GM19438 (cell line): ENCODE results near the gene NME3.
"Not testable (repeated sequence)": the region's sequence is repeated elsewhere in the genome, so short reads cannot be mapped to it uniquely, and the experiment has no call there.

ENCODE experiments used
- ATAC-seq: cut with Tn5 transposase; IDR thresholded peaks from one replicate; pipeline ENCODE4 v1.9.1; 2021; ENCODE audit warnings: low read depth; ENCODE audit not compliant: unreplicated experiment

Gene NME3

GRCh38 chr16:1754204-1754603, 17.1 kb downstream of the NME3 start:
- no peak for ATAC-seq

DNA sequence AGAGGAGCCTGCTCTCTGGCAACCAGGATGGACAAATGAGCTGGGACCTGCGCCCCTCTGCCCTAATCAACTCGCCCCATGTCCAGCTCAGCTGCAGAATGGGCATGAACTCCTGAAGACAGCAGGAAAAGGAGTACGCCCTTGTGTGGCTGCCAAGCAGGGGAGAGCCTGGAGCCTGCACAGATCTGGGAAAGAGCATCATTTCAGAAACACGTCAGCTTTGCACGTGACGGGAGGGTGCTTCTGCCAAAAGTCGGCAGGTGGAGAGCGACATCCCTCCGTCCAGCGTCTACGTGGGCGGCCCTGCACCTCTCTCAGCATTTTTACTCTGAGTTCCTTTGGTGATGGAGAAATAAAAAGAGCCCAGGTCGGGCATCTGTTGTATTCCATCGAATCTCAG, 18.5 kb downstream of the NME3 start:
- no peak for ATAC-seq

DNA sequence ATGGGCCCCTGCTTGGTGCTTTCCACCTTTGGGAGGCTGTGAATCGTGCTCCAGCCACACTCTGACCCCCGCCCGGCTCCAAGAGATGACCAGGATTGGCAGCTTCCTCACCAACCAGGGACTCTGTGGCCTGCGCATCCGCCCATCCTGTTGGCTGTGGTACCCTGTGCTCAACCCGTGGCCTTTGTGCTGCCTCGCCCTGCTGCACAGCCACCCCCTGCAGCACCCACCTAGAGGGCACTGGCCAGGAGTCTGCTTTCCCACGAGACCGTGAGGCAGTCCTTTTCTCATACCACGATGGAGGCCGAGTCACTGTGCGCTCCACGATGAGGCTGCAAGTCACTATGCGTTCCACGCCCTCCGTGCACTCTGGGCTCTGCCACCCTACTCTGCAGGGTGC, 19.4 kb downstream of the NME3 start:
- ATAC-seq: no peak

GRCh38 chr16:1749152-1750117, 21.9 kb downstream of the NME3 start:
- no peak for ATAC-seq

DNA sequence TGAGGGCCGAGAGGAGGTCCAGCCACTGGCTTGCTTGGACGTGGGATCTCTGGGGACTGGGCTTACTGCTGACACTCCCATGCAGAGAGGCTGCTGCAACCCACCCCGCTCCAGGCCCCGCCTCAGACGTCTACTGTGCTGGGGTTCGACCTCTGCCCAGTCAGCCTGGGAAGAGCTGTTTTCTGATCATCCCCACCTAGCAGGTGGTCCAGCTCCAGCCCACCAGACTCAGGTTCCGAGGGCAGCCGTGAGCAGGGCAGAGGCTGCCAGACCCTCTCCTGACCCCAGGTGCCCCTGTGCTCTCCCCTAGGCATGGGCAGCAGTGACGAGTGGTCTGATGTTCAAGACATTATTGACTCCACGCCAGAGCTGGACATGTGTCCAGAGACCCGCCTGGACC, 23.4 kb downstream of the NME3 start:
- ATAC-seq: no peak

DNA sequence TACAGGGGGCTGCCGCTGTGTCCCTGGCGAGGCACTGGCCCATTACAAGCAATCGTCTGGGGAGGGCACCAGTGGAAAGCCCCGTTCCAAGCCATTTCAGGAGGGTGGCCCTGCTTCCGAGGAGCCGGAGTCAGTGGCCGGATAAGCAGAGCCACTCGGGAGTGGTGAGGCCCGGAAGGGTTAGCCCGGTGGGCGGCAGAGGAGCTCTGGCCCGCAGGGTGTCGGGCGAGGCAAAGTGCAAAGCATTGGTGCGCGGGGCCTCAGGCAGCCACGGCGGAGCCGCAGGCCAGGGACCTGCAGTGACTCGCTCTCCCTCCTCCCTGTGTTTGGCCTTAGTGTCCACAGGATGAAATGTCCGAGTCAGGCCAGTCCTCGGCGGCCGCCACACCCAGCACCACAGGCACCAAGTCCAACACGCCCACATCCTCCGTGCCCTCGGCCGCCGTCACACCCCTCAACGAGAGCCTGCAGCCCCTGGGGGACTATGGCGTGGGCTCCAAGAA, 24.6 kb downstream of the NME3 start:
- ATAC-seq: no peak

DNA sequence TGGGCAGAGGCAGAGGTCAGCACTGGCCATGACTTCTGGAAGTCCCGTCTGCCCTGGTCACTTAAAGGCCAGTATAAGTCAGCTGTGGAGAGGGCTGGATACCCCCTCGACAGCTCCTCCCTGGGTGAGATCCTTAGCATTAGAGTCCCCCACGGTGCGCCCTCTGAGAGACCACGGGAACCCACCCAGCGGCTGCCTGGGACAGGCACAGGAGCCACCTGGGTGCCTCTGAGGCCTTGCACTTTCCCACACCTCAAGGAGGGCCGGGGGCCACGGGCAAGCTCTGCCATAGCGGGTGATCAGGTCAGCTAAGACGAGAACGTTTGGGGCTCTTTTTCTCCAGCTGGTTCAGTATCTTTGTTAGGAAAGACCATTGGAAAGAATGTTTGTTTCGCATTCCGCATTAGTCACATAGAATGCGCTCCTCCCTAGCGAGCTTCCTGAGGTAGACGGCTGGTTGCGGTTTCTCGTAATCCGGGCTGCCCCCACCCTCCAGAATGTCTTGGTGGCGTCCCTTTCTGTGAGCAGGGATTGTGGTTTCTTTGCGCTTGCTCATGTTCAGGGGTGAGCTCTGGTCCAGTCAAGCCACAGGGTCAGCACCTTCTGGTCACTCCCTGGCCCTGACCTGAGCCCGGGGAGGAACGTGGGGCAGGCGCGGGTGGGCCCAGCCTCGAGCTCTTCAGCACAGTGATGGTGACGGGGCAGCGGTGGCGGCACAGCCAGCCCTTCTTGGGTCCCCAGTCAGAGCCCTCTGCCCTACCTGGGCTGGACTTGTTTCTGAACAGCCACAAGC, 25.2 kb downstream of the NME3 start:
- ATAC-seq: no peak

DNA sequence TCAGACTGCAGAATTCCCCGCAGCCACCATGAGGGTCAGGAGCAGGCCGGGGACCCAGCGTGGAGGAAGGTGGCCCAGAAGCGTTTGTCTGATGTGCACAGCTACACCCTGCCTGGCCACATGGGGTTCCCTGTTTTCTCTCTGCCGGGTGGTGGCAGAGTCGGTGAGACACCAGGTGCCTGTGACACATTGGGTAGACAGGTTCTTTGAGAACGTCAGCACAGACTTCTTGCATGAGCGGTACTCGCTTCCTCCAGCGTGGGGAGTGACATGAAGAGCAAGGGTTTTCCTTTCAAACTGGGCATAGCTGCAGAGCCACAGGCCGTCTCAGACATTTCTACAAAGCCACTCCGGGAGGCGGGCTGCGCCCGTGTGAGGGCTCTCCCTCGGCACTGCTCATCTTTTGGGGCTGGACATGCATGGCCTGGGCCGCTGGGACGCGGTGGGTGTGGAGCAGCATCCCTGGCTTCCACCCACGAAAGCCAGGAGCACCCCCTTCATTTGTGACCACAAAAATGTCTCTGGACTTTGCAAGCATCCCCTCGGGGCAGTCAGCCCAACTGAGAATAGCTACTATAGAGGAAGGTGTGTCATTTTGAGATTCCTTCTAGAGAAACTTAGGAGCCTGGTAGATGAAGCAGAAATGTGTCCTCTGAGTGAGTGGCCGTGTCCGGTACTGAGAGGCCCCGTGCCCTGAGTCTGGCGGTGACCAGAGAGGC, 26.0 kb downstream of the NME3 start:
- ATAC-seq: no peak

- ATAC-seq: no peak
Observed at GRCh38 chr16:1744338-1744840, 27.0 kb downstream of the NME3 start.

GRCh38 chr16:1743376-1744337, 27.7 kb downstream of the NME3 start:
- ATAC-seq: no peak

GRCh38 chr16:1741553-1742165, 29.7 kb downstream of the NME3 start:
- no peak for ATAC-seq

DNA sequence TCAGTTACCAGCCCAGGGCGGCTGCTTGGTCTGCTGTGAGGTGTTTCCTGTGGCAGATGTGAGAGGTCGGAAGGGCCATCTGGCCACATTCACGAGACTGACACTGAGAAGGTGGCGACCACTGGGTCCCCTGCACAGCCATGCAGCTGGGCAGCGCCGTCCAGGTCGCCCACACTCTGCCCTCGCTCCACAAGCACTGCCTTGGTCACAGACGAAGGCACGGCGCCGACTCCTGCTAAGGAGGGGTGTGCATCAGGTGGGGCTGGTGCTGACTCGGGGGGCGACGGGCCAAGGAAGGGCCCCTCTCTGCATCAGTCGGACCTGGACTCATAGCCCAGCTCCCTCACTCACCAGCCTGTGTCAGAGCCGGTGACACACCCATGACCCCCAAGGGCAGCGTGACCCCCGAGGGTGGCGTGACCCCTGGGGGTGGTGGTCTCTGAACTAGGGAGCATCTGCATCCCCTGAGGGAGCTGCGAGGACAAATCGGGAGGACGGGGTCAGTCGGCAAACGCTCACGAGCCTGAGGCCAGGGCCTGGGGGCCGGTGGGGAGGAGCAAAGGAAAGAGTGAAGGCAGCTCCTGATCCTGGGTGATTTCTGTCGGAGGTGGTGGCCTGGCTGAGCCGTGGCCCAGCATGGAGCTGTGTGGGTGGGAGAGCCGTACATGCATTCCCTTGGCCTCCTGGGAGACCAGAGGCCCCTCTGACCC, 30.4 kb downstream of the NME3 start:
- ATAC-seq: no peak

GRCh38 chr16:1740234-1740633, 31.1 kb downstream of the NME3 start:
- ATAC-seq: no peak

- no peak for ATAC-seq
Observed at GRCh38 chr16:1734816-1735215, 36.5 kb downstream of the NME3 start.

GRCh38 chr16:1734123-1734522, 37.2 kb downstream of the NME3 start:
- ATAC-seq: no peak

DNA sequence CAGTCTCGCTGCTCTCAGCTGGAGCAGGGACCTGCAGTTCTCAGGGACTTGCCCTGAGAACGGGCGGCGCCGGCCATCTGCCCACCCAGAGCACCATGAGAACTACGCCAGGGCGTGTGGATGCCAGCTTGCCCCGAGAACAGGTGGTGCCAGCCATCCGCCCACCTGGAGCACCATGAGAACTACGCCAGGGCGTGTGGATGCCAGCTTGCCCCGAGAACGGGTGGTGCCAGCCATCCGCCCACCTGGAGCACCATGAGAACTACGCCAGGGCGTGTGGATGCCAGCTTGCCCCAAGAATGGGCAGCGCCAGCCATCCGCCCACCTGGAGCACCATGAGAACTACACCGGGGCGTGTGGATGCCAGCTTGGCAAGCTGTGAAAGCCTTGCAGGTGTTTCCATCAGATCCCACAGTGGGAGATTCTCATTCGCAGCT, 38.8 kb downstream of the NME3 start:
- ATAC-seq: not testable (repeated sequence)

DNA sequence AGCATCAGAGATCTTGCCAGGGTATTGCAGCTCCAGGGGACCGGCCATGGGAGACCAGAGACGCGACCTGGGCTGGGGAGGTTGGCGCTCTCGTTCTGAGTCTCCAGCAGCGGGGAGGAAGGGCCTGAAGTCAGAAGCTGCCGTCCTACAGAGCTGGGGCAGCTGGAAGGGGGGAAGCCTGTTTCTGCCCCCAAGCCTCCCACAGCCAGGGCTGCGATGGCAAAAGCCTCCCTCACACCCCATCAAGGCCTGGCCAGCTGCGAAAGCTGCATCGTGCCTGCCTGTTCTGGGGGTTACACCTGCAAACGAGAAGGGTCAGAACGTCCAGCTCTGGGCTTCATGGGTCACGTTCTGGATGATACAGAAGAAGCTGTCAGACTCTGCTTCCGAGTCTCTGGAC, 39.3 kb downstream of the NME3 start:
- no peak for ATAC-seq

DNA sequence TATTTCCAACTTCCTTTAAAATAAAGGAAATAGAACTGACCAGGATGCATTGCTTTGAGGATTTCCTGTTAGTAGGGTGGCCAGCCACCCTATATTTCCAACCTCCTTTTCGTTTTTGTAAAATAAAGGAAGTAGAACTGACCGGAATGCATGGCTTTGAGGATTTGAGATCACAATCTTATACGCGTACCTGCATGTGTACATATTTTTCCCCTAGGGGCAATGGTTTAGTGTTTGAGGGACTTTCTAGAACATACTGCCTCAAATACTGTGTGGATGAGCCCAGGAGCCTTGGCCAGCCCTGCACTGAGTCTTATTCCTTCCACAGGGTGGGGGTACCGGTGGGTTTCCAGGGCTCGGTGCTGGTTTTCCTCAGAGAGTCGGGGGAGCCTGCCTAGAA, 39.7 kb downstream of the NME3 start:
- no peak for ATAC-seq
